Tibial artery (tissue), 4 donors: ENCODE measurements around the gene KCNQ1.
A peak's percentile ranks its signal among the peaks of the same experiment; 100 is the strongest.

Experiments
- DNase-seq, 2 donors: peaks; one replicate each; pipeline ENCODE4 v3.0.0-alpha.2; 2019
- H3K27ac ChIP-seq, 2 donors: fragments of 200-600 bp; sonication (generic) in 1 of 2; 1 replicate in 1 of 2; 2 replicates in 1 of 2; pipeline ENCODE4 v1.5.1; 2018 to 2019; ENCODE audit warnings: mild to moderate bottlenecking in 1 of 2
- H3K27me3 ChIP-seq, 2 donors: fragments of 200-600 bp; sonication (generic) in 1 of 2; one replicate each; pipeline versions ENCODE4 v1.5.1 to v1.6.0; 2016 to 2019
- H3K36me3 ChIP-seq, 3 donors: fragments of 200-600 bp; sonication (generic) in 2 of 3; one replicate each; pipeline ENCODE4 v1.5.1; 2016 to 2019; ENCODE audit warnings: mild to moderate bottlenecking in 2 of 3
- H3K4me1 ChIP-seq, 4 donors: fragments of 200-600 bp; sonication (generic) in 2 of 4; 1 replicate in 3 of 4; 2 replicates in 1 of 4; pipeline ENCODE4 v1.5.1; 2016 to 2019
- H3K4me3 ChIP-seq, 2 donors: fragments of 200-600 bp; sonication (generic) in 1 of 2; 1 replicate in 1 of 2; 2 replicates in 1 of 2; pipeline ENCODE4 v1.5.1; 2018 to 2019; ENCODE audit warnings: mild to moderate bottlenecking in 2 of 2
- H3K9me3 ChIP-seq, 3 donors: fragments of 200-600 bp; sonication (generic) in 1 of 3; one replicate each; pipeline ENCODE4 v1.5.1; 2016 to 2019
- CTCF ChIP-seq, 2 experiments: fragments of 200-600 bp in 1 of 2; fragments of 450-650 bp in 1 of 2; IDR thresholded peaks; one replicate each; pipeline ENCODE4 v1.5.1; 2017 to 2019; ENCODE audit warnings: antibody characterized with exemption in 2 of 2, mild to moderate bottlenecking in 1 of 2, moderate library complexity in 1 of 2
- intact Hi-C: fragments of 100-400 bp; cut with DNase I; formaldehyde crosslinking; loops from one replicate; pipeline ENCODE4 v1.15.0; 2023; ENCODE audit warnings: low total_unique reads

Gene KCNQ1

GRCh38 chr11:2554338-2555207 is 109.8 kb downstream of the KCNQ1 start:
- no peaks in the 10 kb centered on the region for H3K9me3 ChIP-seq
- intact Hi-C loops = no loop called here
- peaks cover 0 to 30% of the 10 kb centered on the region in 2 donors for H3K27me3 ChIP-seq
- no peak for TF ChIP-seq CTCF (IDR thresholded peaks at IDR 0.05)
- no peak overlapping the region for H3K4me3 ChIP-seq
- DNase-seq = peak in 1 of 2 donors; percentile 38
- H3K27ac ChIP-seq = no peak overlapping the region
- H3K4me1 ChIP-seq = no peaks in the 10 kb centered on the region
- no peaks in the 10 kb centered on the region for H3K36me3 ChIP-seq

GRCh38 chr11:2555336-2555735 is 110.5 kb downstream of the KCNQ1 start:
- H3K4me3 ChIP-seq = no peak overlapping the region
- H3K36me3 ChIP-seq = no peaks in the 10 kb centered on the region
- no peaks in the 10 kb centered on the region for H3K4me1 ChIP-seq
- no peak for TF ChIP-seq CTCF (IDR thresholded peaks at IDR 0.05)
- intact Hi-C loops = no loop called here
- H3K9me3 ChIP-seq = no peaks in the 10 kb centered on the region
- H3K27me3 ChIP-seq = peaks cover 0 to 22% of the 10 kb centered on the region in 2 donors
- no peak overlapping the region for H3K27ac ChIP-seq
- peak in 1 of 2 donors; percentile 31 for DNase-seq

- Histone ChIP-seq H3K9me3 (no peaks in the 10 kb centered on the region), H3K4me1 (no peaks in the 10 kb centered on the region), H3K36me3 (no peaks in the 10 kb centered on the region), H3K4me3 (no peak overlapping the region), H3K27ac (no peak overlapping the region), H3K27me3 (peaks cover 0 to 17% of the 10 kb centered on the region in 2 donors)
- TF ChIP-seq CTCF (IDR thresholded peaks at IDR 0.05) = no peak
- intact Hi-C loops = no loop called here
- DNase-seq = no peak
Measured at GRCh38 chr11:2555891-2556290, 111.1 kb downstream of the KCNQ1 start.

GRCh38 chr11:2557381-2557780 is 112.6 kb downstream of the KCNQ1 start:
- H3K27ac ChIP-seq = no peak overlapping the region
- peaks cover 0 to 19% of the 10 kb centered on the region in 2 donors for H3K27me3 ChIP-seq
- intact Hi-C loops = no loop called here
- TF ChIP-seq CTCF (IDR thresholded peaks at IDR 0.05) = no peak
- no peaks in the 10 kb centered on the region for H3K9me3 ChIP-seq
- H3K4me1 ChIP-seq = no peaks in the 10 kb centered on the region
- no peak overlapping the region for H3K4me3 ChIP-seq
- H3K36me3 ChIP-seq = no peaks in the 10 kb centered on the region
- no peak for DNase-seq

- TF ChIP-seq CTCF (IDR thresholded peaks at IDR 0.05) = no peak
- Histone ChIP-seq H3K4me3 (no peak overlapping the region), H3K36me3 (no peaks in the 10 kb centered on the region), H3K9me3 (no peaks in the 10 kb centered on the region), H3K27me3 (peaks cover 0 to 19% of the 10 kb centered on the region in 2 donors), H3K27ac (no peak overlapping the region), H3K4me1 (no peaks in the 10 kb centered on the region)
- DNase-seq = peak in 1 of 2 donors; percentile 50
- intact Hi-C loops = no loop called here
Measured at GRCh38 chr11:2558397-2558796, 113.6 kb downstream of the KCNQ1 start.
